Endometrial microvascular endothelial cells (primary cell): ENCODE results near the gene CPHXL. TPM values are rescaled to one million over a fixed set of nuclear protein-coding genes. Genes with fewer than 3 reads are reported as not detected.

Experiments used
- in situ Hi-C: cut with HindIII; loops from 2 replicates; pipeline ENCODE4 v1.10.0; 2017; ENCODE audit warnings: low sequenced_read_pairs, low pct_unique_long_range_greater_than_20kb; ENCODE audit errors: inconsistent ontology term
- total RNA-seq: library from RNA; depleted of rRNA; stranded (reverse); fragments of >200 nt; gene quantifications from one replicate; pipeline ENCODE4 v1.2.3, GENCODE V29; 2015; ENCODE audit errors: inconsistent ontology term

Gene CPHXL
- not detected for total RNA-seq

DNA sequence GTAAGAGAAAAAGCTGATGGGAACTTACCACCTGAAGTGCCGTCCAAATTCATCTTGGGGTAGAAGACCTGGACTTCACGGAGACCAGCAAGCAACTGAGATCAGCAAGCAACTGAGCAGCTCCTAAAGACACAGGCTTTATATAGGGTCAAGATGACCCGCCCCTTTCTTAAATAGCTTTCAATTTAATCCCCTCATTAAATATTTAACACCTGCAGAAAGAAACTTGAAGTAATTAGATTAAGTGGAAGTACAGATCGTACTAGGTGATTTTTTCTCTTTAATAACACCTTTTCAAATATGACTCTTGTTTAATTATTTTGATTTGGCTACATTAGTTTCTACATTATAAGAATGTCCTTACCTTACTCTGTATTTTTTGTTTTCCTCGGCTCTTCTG, at the start of gene CPHXL:
TSS of gene CPHXL (minus strand) at position 101 of the 400 bp plus-strand sequence. CDS start at position 53, 48 bp downstream.
- in situ Hi-C loops = no loop called here

DNA sequence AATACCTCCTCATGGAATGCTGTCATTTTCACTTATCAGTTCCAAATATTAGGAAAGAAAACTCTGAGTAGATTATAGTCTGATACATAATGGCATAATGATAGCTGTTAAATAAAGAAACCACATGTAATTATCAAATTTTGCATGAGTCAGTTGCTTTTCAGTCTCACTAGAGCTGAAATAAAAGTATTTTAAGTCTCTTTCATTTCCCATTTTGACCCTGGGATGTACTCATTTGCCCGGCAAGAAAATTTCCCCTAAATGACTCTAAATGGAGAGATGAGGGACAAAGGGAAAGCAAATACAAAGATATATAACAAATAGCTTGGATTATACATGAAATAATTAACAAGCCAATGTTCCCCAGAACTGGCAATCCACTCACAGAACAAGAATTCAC, 47.9 kb upstream of the CPHXL start:
- in situ Hi-C loops = no loop called here

DNA sequence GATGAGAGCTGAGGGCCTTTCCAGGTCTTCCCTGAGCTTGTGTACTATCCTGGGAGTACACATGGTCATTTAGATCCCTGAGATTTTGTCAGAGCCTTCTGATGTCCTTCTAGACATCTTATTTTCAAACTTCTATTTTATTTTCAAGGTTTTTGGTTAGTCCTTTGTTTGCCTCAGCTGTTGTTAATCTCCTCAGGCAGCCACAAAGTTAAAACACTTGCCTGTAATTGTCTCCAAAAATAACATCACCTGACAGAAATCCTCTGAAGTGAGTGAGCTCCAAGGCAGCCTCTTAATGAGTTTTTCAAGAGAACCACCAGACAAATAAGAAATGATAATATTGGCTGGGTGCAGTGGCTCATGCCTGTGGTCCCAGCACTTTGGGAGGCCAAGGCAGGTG, 43.8 kb upstream of the CPHXL start:
- in situ Hi-C loops = no loop called here

DNA sequence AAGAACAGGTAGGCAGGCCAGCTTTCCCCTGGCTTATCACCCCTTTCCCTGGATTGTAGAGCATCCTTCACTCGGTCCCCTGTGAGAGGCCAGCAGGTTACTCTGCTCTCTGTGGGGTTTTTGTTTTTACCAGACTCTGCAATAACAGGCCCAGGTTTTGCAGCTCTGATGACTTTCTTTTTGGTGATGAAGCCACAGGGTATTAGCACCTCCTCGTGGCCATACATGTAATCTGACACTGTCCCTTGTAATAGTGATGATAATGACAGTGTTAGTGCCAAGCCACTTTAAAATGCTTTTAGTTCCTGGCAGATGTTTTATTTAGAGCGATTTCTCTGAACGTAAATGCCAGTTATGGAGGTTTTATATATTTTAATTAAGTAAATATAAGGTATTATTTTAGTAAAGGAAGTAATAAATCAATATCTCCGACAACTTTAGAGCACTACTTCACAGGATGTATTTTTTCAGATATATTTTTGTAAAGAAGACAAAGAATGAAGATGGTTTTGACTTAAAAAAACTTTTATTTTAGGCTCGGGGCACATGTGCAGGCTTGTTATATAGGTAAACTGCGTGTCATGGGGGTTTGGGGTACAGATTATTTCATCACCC, 38.0 kb upstream of the CPHXL start:
- in situ Hi-C loops = no loop called here

DNA sequence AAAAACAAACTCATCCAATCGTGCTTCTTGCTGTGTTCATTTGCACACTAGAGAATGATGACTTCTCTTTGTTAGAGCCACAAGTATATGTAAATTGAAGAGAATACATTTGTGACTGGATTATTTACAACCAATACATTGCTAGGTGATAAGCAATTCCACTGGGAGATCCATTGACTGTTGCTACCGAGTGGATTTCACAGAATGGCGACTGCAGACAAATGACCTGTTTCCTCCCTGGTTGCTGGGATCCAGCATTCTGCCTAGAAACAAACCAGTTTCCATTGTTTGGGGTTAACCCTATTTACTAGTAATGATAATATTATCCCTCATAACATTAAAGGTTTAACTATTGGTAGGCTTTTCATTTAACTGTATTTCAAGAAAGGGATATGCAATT, 36.9 kb upstream of the CPHXL start:
- in situ Hi-C loops = no loop called here

DNA sequence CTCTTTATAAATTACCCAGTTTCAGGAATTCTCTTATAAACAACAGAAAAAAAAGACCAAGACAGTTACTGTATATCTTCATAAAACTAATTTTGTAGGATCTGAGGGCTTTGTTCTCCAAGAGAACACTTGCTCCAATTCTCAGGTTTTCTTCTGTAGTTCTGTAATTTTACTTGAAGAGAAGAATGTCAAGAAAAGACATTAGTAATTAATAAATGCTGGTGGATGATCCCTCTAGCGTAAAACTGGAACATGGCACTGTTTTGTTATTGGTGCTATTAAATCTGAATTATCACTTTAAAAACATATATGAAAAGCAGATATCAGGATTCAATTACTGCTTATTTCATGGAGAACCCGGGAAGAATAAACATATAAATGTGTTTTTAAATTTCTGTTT, 36.5 kb upstream of the CPHXL start:
- in situ Hi-C loops = no loop called here

DNA sequence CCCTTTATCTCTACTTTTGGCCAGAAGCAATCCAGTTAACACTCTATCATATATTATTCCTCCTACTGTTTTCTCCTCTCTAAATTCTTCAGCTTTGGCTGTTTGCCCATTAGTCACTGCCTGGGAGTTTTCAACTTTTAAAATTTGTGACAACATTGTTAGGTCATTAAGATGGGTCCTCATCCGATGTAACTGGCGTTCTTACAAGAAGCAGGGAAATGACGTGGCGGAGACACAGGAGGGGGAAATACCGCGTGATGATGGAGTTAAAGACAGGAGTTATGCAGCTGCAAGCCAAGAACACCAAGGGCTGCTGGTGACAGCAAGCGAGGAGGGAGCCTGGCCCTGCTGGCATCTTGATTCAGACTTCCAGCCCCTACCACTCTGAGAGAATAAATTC, 34.8 kb upstream of the CPHXL start:
- in situ Hi-C loops = no loop called here

DNA sequence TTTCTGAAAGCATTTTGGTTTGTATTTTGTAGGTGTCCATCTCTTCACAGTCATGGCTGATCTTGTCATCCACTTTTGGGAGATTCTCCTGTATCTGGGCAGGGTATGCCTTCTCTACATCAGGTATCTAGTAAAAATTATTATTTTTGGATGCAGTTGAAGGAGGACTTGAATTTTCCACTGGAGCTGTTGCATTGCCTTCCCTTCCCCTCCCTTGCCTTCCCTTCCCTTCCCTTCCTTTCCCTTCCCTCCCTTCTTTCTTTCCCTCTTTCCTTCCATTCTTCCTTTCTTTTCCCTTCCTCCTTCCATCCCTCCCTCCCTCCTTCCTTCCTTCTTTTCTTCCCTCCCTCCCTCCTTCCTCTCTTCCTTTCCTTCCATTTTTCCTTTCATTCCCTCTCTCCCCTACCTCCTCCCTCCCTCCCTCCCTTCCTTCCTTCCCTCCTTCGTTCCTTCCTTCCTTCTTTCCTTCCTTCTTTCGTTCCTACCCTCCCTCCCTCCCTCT, 33.8 kb upstream of the CPHXL start:
- in situ Hi-C loops = no loop called here

DNA sequence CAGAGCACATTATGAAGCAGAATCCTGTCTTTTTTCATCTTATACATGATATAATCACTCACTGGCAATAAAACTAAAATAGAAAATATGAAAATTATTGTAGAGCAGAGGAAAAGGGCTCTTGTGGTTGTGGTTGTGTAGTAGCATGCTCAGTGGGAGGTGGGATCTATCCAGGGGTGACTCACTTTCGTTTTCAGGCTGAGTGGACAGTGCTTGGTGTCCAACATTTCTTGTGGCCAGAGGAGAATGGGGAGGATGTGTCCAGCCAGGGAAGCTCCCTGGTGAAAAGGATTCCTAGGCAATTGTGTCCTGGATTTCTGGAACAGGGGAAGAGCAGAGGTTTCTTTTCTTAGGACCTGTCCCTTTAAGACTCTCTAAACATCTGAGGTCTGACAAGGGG, 31.9 kb upstream of the CPHXL start:
- in situ Hi-C loops = no loop called here

DNA sequence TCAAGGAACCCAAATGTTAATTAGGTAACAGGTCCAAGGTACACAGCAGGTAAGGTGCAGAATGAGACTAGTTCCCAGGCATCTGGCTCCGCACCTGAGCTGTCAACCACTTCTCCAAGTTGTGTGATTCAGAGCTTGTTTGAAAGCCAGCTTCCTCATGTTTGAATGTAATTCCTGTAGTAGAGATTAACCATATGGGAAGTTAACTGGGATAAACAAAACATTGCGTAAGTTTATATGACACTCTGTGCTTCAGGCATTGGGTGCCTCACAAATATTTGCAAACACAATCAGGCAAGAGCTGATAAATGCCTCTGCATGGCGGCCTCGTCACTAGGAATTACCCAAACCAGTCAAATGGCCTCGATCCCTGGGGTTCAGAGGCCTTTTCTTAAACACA, 27.9 kb upstream of the CPHXL start:
- in situ Hi-C loops = no loop called here

DNA sequence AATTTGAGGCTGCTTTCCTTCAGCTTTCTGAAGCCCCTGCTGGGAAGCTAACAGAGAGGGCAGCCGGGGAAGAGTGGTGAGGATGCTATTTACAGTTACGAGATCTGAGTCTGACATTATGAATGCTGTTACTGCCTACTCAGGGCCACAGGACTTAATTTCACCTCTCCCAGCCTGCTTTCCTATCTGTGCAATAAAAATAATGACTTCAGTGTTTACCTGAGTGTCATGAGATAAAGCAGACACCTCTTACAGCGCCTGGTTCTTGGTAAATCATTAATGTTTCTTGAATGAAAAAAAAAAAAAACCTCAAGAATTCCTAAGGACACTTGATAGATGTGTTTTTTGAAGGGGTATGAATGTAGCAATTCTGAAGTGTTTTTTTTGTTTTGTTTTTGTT, 24.2 kb upstream of the CPHXL start:
- in situ Hi-C loops = no loop called here

DNA sequence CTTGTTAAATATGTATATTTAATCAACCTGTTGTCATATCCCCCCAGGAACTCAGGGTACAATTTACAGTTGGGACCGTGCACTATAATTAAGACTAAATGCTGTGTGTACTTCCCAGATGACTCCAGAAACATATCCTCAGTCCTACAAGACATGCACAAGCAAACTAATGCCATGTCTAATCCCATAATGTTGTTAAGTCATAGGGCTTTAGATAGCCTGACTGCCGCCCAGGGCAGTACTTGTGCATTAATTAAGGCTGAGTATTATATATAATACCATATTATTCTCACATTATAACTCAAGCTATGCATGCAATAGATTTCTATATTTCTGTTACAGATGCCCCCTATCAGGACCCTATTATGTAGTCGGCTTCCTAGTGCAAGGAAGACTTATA, 20.1 kb upstream of the CPHXL start:
- in situ Hi-C loops = no loop called here

DNA sequence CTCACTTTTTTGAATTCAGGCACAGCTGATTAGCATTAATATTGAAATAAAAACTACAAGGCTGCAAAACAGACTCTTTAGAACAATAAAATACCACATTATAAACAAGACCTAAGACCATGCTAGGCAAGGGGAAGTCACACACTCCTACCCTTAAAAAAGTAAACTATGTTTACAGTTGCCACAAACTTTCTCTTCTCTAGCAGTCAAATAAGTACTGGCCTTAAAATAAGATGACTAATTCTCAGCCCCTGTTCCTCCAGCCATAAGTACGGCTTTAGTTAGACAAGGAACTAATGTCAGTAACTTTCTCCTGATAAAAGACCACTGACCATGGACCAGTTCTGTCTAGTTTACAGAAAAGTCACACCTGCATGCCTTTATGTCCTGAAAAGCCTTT, 19.5 kb upstream of the CPHXL start:
- in situ Hi-C loops = no loop called here

DNA sequence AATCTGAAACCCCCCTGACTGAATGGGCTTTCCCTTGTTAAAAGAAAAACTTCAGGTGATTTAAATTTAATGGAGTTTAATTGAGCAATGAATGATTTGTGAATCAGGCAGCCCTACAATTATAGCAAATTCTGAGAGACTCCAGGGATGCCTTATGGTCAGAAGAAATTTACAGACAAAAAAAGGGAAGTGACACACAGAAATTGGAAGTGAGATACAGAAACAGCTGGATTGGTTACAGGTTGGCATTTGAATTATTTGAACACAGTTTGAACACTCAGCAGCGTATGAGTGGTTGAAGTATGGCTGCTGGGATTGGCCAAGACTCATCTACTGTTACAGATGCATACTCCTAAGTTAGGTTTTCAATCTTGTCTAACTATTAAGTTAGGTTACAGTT, 19.0 kb upstream of the CPHXL start:
- in situ Hi-C loops = no loop called here

DNA sequence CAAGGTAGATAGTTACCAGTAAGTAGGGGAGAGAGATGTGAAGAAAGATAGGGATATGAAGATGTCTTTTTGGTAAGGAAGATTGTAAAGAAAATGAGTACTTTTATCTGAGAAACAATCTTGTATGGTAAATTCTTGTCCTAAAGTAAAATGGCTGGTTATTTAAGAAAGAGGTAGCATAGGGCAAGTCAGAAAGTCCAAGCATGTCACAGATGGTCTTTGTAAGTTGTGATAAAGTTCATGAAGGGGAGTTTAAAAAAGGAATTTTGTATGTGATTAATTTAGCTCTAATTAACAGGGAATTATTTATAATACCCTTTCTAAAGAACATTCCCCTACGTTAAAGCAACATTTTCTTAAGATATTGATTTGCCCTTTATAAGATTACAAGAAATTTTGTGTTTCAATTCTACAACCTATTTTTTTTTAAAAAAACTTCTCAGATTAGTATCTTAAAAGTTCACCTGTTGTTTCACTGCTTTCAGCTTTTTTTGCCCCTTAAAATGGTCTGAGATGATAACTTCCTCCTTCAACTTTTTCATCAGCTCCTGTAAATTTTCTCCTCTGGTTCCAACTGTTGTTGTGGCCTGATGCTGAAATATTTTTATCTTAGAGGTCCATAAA, 16.2 kb upstream of the CPHXL start:
- in situ Hi-C loops = no loop called here

DNA sequence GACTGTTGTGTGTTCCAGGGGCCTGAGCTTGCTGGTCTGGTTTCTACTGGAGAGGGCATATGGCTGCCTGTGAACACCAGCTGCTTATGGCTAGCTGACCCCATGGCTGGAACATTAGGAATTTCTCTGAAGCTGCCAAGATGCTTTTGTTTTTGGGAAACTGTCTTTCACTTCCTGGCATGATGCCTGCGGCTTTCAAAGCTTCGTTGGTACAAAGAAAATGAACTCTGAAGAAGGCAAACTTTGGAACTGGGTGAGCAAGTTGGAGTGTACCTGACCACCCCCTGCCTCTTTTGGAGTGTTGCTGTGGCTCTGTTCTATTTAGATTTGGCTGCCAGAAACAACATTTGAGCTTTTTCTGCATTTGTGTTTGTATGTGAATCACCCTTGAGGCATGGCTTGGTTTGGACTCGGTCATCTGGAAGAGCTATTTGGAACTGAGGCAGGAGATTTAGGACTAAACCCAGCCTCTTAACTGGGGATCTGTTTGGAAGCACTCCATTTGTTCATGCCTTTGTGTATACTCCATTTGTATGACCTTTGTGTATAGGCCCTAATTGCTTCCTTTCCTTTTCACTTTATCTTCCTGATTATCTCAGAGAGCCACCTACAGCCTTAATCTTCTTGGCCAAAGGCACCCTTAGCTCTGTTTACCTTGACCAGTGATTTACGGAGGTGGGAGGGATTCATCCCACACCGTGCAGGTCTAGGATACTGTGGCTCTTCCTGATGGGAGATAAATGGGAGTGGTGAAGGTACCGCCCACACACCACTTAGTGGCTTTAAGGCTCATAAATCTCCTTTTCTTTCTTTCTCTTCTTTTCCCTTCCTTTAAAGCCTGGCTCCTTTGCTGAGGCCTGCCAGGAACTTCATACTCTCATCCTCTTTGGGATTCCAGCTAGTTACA, 7.3 kb upstream of the CPHXL start:
- in situ Hi-C loops = no loop called here

DNA sequence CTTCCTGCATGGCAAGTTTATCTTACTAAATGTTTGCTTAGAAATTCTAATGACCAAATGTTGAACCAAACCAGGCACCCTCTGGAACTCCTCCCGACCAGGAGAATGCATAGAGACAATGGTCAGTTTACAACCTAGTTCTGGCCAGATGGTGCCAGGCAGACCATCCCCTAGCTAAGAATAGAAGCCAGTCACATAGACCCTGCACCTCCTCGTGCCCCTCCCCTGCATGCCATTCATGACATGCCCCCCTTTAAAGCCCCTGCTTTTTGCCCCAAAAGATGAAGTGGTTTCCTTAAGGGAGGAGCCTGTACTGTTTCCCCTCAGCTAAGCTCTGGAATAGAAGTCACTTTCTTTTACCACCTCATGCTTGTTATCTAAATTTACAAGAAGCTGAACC, 6.6 kb upstream of the CPHXL start:
- in situ Hi-C loops = no loop called here

DNA sequence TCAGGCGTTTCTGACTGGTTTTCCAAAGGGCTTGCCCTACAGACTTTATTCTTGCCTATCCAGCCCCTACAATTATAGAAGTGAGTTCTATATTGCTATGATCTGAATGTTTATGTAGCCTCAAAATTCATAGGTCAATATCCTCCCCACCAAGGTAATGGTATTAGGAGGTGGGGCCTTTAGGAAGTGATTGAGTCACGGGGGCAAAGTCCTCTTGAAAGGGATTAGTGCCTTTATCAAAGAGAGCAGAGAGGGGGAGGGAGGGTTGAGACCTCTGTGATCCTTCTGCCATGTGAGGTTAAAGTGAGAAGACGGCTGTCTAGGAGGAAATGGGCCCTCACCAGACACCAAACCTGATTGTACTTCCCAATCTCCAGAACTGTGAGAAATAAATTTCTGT, 931 bp upstream of the CPHXL start:
- in situ Hi-C loops = no loop called here

DNA sequence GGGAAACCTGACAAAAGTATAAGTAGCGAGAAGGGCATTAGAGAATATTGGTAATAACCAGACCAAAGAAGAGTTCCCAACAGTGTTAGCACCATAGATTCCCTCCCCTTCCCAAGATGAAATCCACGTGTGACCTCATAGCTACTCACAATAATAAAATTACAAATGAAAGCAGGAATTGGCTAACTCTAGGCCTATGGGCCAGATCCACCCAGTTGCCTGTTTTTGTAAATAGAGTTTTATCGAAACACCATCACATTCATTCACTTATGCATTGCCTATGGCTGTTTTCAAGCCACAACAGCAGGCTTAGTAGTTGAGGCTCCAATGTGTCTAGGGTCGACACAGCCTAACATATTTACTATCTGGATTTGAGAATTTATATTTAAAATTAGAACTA, 7.8 kb downstream of the CPHXL start:
- in situ Hi-C loops = no loop called here

DNA sequence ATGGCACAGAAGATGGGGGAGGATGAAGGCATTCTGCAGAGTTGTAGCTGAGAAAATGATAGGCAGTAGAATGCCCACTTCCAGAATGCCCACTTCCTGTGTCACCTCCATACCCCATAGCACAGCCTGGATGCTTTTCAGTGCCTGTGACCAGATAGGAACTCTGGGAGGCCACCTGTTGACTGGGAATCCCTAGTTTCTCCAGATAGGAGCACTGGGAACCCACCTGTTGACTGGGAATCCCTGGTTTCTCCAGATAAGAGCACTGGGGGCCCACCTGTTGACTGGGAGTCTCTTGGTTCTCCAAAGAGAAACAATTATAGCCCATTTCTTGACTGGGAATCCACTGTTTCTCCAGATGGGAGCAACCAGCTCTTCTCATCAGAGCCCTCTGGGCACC, 11.6 kb downstream of the CPHXL start:
- in situ Hi-C loops = no loop called here
